Prostate gland (tissue), 2 donors: ENCODE measurements around the gene SMIM24.

Experiments
- CTCF ChIP-seq, 4 experiments: fragments of 200-600 bp in 2 of 4; fragments of 450-650 bp in 2 of 4; sonication (generic) in 2 of 4; IDR thresholded peaks; 1 replicate in 3 of 4; 2 replicates in 1 of 4; pipeline ENCODE4 v1.5.1; 2016 to 2019; ENCODE audit warnings: antibody characterized with exemption in 4 of 4, mild to moderate bottlenecking in 2 of 4, moderate library complexity in 2 of 4
- POLR2A ChIP-seq: fragments of 450-650 bp; IDR thresholded peaks from one replicate; pipeline ENCODE4 v1.6.1; 2016; ENCODE audit warnings: antibody characterized with exemption, mild to moderate bottlenecking

GRCh38 chr19:3466635-3467034 lies 13.7 kb downstream of the SMIM24 start:
- TF ChIP-seq CTCF (IDR thresholded peaks at IDR 0.05) (no peak), POLR2A (no peak)
